ENCODE results near the gene MTCL1. TPM values are rescaled to one million over a fixed set of nuclear protein-coding genes. Genes with fewer than 3 reads are reported as not detected.

The MTCL1 gene
- total RNA-seq, 1 donor from 2014 or later = 59.3 TPM

GRCh38 chr18:8854550-8854949 lies 149.2 kb downstream of the MTCL1 start:
- no peaks in the 10 kb centered on the region for H3K9me3 ChIP-seq (ENCODE audit: insufficient read depth, low read depth, low read length)
- H3K36me3 ChIP-seq (ENCODE audit: insufficient read depth, low read length) = no peaks in the 10 kb centered on the region
- no peak for DNase-seq (ENCODE audit: low read depth)
- peaks cover 2% of the 10 kb centered on the region for H3K9me3 Mint-ChIP-seq (ENCODE audit: unreplicated experiment)
- H3K27ac Mint-ChIP-seq (ENCODE audit: unreplicated experiment) = peak overlapping the region; percentile 6
- FAIRE-seq = no peak
- peaks cover 2% of the 10 kb centered on the region for H3K4me1 ChIP-seq (ENCODE audit: insufficient read depth, low read length)
- no peak overlapping the region for H3K9ac ChIP-seq (ENCODE audit: low read length)
- peaks cover 19% of the 10 kb centered on the region for H3K4me1 Mint-ChIP-seq (ENCODE audit: low read depth, unreplicated experiment)
- H3K79me2 ChIP-seq (ENCODE audit: insufficient read depth, low read length) = no peaks in the 10 kb centered on the region
- H3K4me3 Mint-ChIP-seq (ENCODE audit: unreplicated experiment) = no peak overlapping the region
- no peak overlapping the region for H2AFZ ChIP-seq (ENCODE audit: low read depth, low read length)
- no peak overlapping the region for H3K4me3 ChIP-seq (ENCODE audit: insufficient read depth, low read depth, low read length)
- H3K27ac ChIP-seq (ENCODE audit: low read depth, low read length) = no peak overlapping the region
- H3K27me3 ChIP-seq (ENCODE audit: insufficient read depth, low read length) = no peaks in the 10 kb centered on the region
- H4K20me1 ChIP-seq (ENCODE audit: insufficient read depth, low read length) = no peaks in the 10 kb centered on the region
- H3K4me2 ChIP-seq (ENCODE audit: low read length) = no peak overlapping the region
- TF ChIP-seq EZH2 (IDR thresholded peaks at IDR 0.05; ENCODE audit: insufficient read depth, low read length) (no peak), CTCF (IDR thresholded peaks at IDR 0.05; ENCODE audit: insufficient read depth, low read depth, low read length) (no peak)
- no peaks in the 10 kb centered on the region for H3K27me3 Mint-ChIP-seq (ENCODE audit: low read depth, unreplicated experiment)
- no peaks in the 10 kb centered on the region for H3K36me3 Mint-ChIP-seq (ENCODE audit: low read depth, unreplicated experiment)

- Histone ChIP-seq H3K27me3 (ENCODE audit: insufficient read depth, low read length) (no peaks in the 10 kb centered on the region), H3K9ac (ENCODE audit: low read length) (no peak overlapping the region), H3K4me2 (ENCODE audit: low read length) (no peak overlapping the region), H3K79me2 (ENCODE audit: insufficient read depth, low read length) (no peaks in the 10 kb centered on the region), H2AFZ (ENCODE audit: low read depth, low read length) (no peak overlapping the region), H3K27ac (ENCODE audit: low read depth, low read length) (no peak overlapping the region), H3K4me3 (ENCODE audit: insufficient read depth, low read depth, low read length) (no peak overlapping the region), H3K9me3 (ENCODE audit: insufficient read depth, low read depth, low read length) (no peaks in the 10 kb centered on the region), H3K4me1 (ENCODE audit: insufficient read depth, low read length) (peaks cover 2% of the 10 kb centered on the region), H3K36me3 (ENCODE audit: insufficient read depth, low read length) (no peaks in the 10 kb centered on the region), H4K20me1 (ENCODE audit: insufficient read depth, low read length) (no peaks in the 10 kb centered on the region)
- H3K27ac Mint-ChIP-seq (ENCODE audit: unreplicated experiment) = no peak overlapping the region
- FAIRE-seq (no peak), DNase-seq (ENCODE audit: low read depth) (no peak)
- H3K36me3 Mint-ChIP-seq (ENCODE audit: low read depth, unreplicated experiment) = no peaks in the 10 kb centered on the region
- H3K4me1 Mint-ChIP-seq (ENCODE audit: low read depth, unreplicated experiment) = peaks cover 20% of the 10 kb centered on the region
- no peak for TF ChIP-seq CTCF (IDR thresholded peaks at IDR 0.05; ENCODE audit: insufficient read depth, low read depth, low read length)
- TF ChIP-seq EZH2 (IDR thresholded peaks at IDR 0.05; ENCODE audit: insufficient read depth, low read length) = no peak
- no peaks in the 10 kb centered on the region for H3K27me3 Mint-ChIP-seq (ENCODE audit: low read depth, unreplicated experiment)
- peaks cover 2% of the 10 kb centered on the region for H3K9me3 Mint-ChIP-seq (ENCODE audit: unreplicated experiment)
- H3K4me3 Mint-ChIP-seq (ENCODE audit: unreplicated experiment) = no peak overlapping the region
Observed at GRCh38 chr18:8854962-8855361, 149.6 kb downstream of the MTCL1 start.

- Histone ChIP-seq H3K4me3 (ENCODE audit: insufficient read depth, low read depth, low read length) (no peak overlapping the region), H2AFZ (ENCODE audit: low read depth, low read length) (no peak overlapping the region), H3K9ac (ENCODE audit: low read length) (no peak overlapping the region), H3K27me3 (ENCODE audit: insufficient read depth, low read length) (no peaks in the 10 kb centered on the region), H3K4me1 (ENCODE audit: insufficient read depth, low read length) (peaks cover 2% of the 10 kb centered on the region), H3K27ac (ENCODE audit: low read depth, low read length) (no peak overlapping the region), H3K4me2 (ENCODE audit: low read length) (no peak overlapping the region), H4K20me1 (ENCODE audit: insufficient read depth, low read length) (no peaks in the 10 kb centered on the region), H3K79me2 (ENCODE audit: insufficient read depth, low read length) (no peaks in the 10 kb centered on the region), H3K36me3 (ENCODE audit: insufficient read depth, low read length) (no peaks in the 10 kb centered on the region), H3K9me3 (ENCODE audit: insufficient read depth, low read depth, low read length) (no peaks in the 10 kb centered on the region)
- Mint-ChIP-seq H3K9me3 (ENCODE audit: unreplicated experiment) (no peaks in the 10 kb centered on the region), H3K36me3 (ENCODE audit: low read depth, unreplicated experiment) (no peaks in the 10 kb centered on the region), H3K4me3 (ENCODE audit: unreplicated experiment) (no peak overlapping the region), H3K27me3 (ENCODE audit: low read depth, unreplicated experiment) (no peaks in the 10 kb centered on the region), H3K4me1 (ENCODE audit: low read depth, unreplicated experiment) (peaks cover 27% of the 10 kb centered on the region), H3K27ac (ENCODE audit: unreplicated experiment) (no peak overlapping the region)
- DNase-seq (ENCODE audit: low read depth) = no peak
- TF ChIP-seq CTCF (IDR thresholded peaks at IDR 0.05; ENCODE audit: insufficient read depth, low read depth, low read length) (no peak), EZH2 (IDR thresholded peaks at IDR 0.05; ENCODE audit: insufficient read depth, low read length) (no peak)
- FAIRE-seq = no peak
Observed at GRCh38 chr18:8856212-8856611, 150.9 kb downstream of the MTCL1 start.
